RCC 7860 (cell line): ENCODE data around the gene TCF3.

Experiments used
- DNase-seq: peaks from one replicate; pipeline ENCODE4 v3.0.0-alpha.2; 2015; ENCODE audit warnings: low spot score
- FAIRE-seq: peaks from 2 replicates; lab custom pipeline; 2012; peaks lifted over from hg19 to GRCh38; lab: Jason Lieb, UNC

TCF3 gene

GRCh38 chr19:1567848-1568227, 84.6 kb downstream of the TCF3 start:
- no peak for FAIRE-seq

GRCh38 chr19:1567116-1567847, 85.1 kb downstream of the TCF3 start:
- FAIRE-seq = no peak
- no peak for DNase-seq

More at GRCh38 chr19:1567848-1568227, 84.6 kb downstream of the TCF3 start:
- DNase-seq = no peak

GRCh38 chr19:1566392-1567115, 85.9 kb downstream of the TCF3 start:
- no peak for FAIRE-seq
- DNase-seq = peak; percentile 62

GRCh38 chr19:1563251-1563650, 89.2 kb downstream of the TCF3 start:
- no peak for FAIRE-seq
- no peak for DNase-seq

GRCh38 chr19:1561236-1561842, 91.1 kb downstream of the TCF3 start:
- DNase-seq (no peak), FAIRE-seq (no peak)

- DNase-seq = no peak
- FAIRE-seq = no peak
These were observed 92.0 kb downstream of the TCF3 start for GRCh38 chr19:1560286-1560882.
